Measurements from ENCODE around the gene HRG.

Gene HRG

GRCh38 chr3:186687120-186687651 lies 21.4 kb downstream of the HRG start:
- no peak for TF ChIP-seq CTCF (IDR thresholded peaks at IDR 0.05)

- no peak for TF ChIP-seq CTCF (IDR thresholded peaks at IDR 0.05)
These were observed 25.9 kb downstream of the HRG start for GRCh38 chr3:186691676-186692075.

- no peak for TF ChIP-seq CTCF (IDR thresholded peaks at IDR 0.05)
These were observed 28.0 kb downstream of the HRG start for GRCh38 chr3:186693843-186694242.

DNA sequence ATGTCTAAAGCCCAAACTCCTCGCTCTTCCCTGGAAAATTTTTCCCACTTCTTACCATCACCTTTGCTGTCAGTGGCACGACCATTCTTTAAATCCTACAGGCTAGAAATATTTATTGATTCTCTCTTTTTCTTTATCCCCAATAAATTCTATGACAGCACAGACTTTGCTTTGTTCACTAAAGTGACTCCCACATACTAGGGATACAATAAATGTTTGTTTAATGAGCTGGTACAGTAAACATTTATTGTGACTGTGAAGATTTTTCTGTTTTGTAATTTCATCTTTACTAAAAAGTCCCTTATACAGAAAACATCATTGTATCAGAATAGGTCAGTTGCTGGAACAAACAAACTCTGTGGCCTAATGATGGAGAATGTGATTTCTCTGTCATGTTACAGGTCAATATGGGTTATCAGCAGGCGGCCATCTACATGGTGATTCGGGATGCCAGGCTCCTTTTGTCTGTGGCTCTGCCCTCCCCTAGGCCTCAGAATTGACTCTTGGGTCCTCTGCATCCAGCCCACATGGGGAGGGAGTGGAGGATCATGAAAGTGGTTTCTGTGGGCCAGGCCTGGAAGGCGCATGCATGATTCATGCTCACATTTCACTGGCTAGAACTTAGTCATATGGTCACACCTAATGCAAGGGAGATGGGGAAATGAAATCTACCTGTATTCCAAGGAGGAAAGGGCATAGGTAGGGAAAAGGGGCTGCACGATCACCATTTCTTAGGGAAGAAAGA lies 28.6 kb downstream of the HRG start:
- no peak for TF ChIP-seq CTCF (IDR thresholded peaks at IDR 0.05)

DNA sequence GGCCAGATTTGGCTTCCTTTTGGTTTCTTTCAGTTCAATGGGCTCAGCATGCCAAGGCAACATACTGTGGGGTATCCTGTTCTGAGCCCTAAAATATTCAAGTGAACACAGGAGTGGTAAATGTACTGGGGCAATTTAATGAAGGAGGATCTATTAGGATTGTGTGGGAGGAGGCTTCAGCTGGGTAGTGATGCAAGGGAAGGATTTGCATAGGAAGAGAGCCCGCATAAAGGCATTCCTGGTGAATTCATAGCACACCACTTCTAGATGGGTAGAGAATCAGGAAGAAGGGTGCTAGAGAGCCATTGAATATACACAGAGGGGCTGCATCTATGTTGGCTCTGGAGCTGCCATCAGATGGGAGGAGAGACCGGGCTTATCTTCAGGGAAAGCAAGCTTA lies 30.7 kb downstream of the HRG start:
- no peak for TF ChIP-seq CTCF (IDR thresholded peaks at IDR 0.05)

GRCh38 chr3:186697510-186697909 lies 31.7 kb downstream of the HRG start:
- TF ChIP-seq CTCF (IDR thresholded peaks at IDR 0.05): no peak

DNA sequence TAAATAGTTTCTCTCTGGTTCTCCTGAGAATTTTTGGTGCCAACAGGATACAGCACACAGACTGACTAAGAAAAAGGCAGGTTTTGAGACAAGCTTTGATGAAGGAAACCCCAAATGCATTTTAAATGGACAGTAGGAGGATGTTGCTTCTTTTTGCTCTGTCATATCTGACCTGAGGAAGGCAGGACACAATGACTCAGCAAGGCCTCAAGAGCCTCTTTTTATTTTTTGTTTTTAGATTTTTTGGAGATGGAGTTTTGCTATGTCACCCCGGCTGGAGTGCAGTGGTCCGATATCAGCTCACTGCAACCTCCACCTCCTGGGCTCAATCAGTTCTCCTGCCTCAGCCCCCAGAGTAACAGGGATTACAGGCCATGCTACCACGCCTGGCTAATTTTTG lies 34.5 kb downstream of the HRG start:
- no peak for TF ChIP-seq CTCF (IDR thresholded peaks at IDR 0.05)

Data from LNCAP (cell line).